ENCODE results near the gene TXNL4A. TPM values are rescaled to one million over a fixed set of nuclear protein-coding genes. Genes with fewer than 3 reads are reported as not detected.
"Not testable (repeated sequence)": the region's sequence is repeated elsewhere in the genome, so short reads cannot be mapped to it uniquely, and the experiment has no call there.

TXNL4A gene
- total RNA-seq, 6 experiments from 2014 or later = 18.5 to 53.9 (median 37.8) TPM

- ATAC-seq (no peak), DNase-seq (no peak)
- H3K36me3 ChIP-seq = no peaks in the 10 kb centered on the region
- H3K9me3 ChIP-seq = no peaks in the 10 kb centered on the region
- H3K27me3 ChIP-seq = no peaks in the 10 kb centered on the region
- intact Hi-C loops (cut with DNase I) = no loop called here
- H3K4me1 ChIP-seq = no peaks in the 10 kb centered on the region
- TF ChIP-seq CTCF (IDR thresholded peaks at IDR 0.05) (no peak), POLR2A (IDR thresholded peaks at IDR 0.05) (no peak)
- H3K4me3 ChIP-seq = no peak overlapping the region
- no peak overlapping the region for H3K27ac ChIP-seq
- WGBS (ENCODE audit: insufficient coverage, low coverage, low lambda C conversion rate, missing lambda C conversion rate) = 80% methylated on average over 5 of the region's 5 CpGs
These were observed 14.1 kb upstream of the TXNL4A start for GRCh38 chr18:80002468-80002867.

- H3K4me1 ChIP-seq = no peaks in the 10 kb centered on the region
- H3K4me3 ChIP-seq = no peak overlapping the region
- H3K9me3 ChIP-seq = no peaks in the 10 kb centered on the region
- ATAC-seq (no peak), DNase-seq (no peak)
- no peaks in the 10 kb centered on the region for H3K36me3 ChIP-seq
- H3K27me3 ChIP-seq = no peaks in the 10 kb centered on the region
- TF ChIP-seq CTCF (IDR thresholded peaks at IDR 0.05) = no peak
- no peak for TF ChIP-seq POLR2A (IDR thresholded peaks at IDR 0.05)
- 45% methylated on average over 2 of the region's 3 CpGs for WGBS (ENCODE audit: insufficient coverage, low coverage, low lambda C conversion rate, missing lambda C conversion rate)
- intact Hi-C loops (cut with DNase I) = no loop called here
- H3K27ac ChIP-seq = no peak overlapping the region
These were observed 12.5 kb upstream of the TXNL4A start for GRCh38 chr18:80000877-80001276.

- H3K36me3 ChIP-seq, H3K4me1 ChIP-seq, H3K27me3 ChIP-seq, H3K9me3 ChIP-seq, ATAC-seq, H3K27ac ChIP-seq, H3K4me3 ChIP-seq, DNase-seq: not testable (repeated sequence)
- intact Hi-C loops (cut with DNase I) = loop anchor here in 1 of 2 donors (10.0 kb wide), 1 partner anchor 315 kb away; no protein-coding TSS in a partner anchor
- WGBS (ENCODE audit: insufficient coverage, low coverage, low lambda C conversion rate, missing lambda C conversion rate) = 85% methylated on average over 2 of the region's 2 CpGs
These were observed 11.3 kb upstream of the TXNL4A start for GRCh38 chr18:79999701-80000100.

- no peak for TF ChIP-seq CTCF (IDR thresholded peaks at IDR 0.05)
- TF ChIP-seq POLR2A (IDR thresholded peaks at IDR 0.05) = no peak
- DNase-seq (no peak), ATAC-seq (no peak)
- Histone ChIP-seq H3K4me3 (no peak overlapping the region), H3K27ac (no peak overlapping the region), H3K36me3 (no peaks in the 10 kb centered on the region), H3K4me1 (peaks cover 0 to 16% (median 6%) of the 10 kb centered on the region in 4 donors), H3K9me3 (no peaks in the 10 kb centered on the region), H3K27me3 (no peaks in the 10 kb centered on the region)
- intact Hi-C loops (cut with DNase I) = loop anchor here in 1 of 2 donors (10.0 kb wide), 1 partner anchor 307 kb away; no protein-coding TSS in a partner anchor
- WGBS (ENCODE audit: insufficient coverage, low coverage, low lambda C conversion rate, missing lambda C conversion rate) = 78% methylated on average over 2 of the region's 2 CpGs
These were observed 3.1 kb upstream of the TXNL4A start for GRCh38 chr18:79991494-79991893.

- ATAC-seq = peak in 1 of 4 donors; percentile 13
- DNase-seq = no peak
- peaks cover 0 to 5% (median 0%) of the 10 kb centered on the region in 4 donors for H3K36me3 ChIP-seq
- peaks cover 0 to 21% (median 6%) of the 10 kb centered on the region in 4 donors for H3K4me1 ChIP-seq
- WGBS (ENCODE audit: insufficient coverage, low coverage, low lambda C conversion rate, missing lambda C conversion rate) = 51% methylated on average over 8 of the region's 14 CpGs
- H3K27me3 ChIP-seq = no peaks in the 10 kb centered on the region
- H3K9me3 ChIP-seq = no peaks in the 10 kb centered on the region
- TF ChIP-seq POLR2A (IDR thresholded peaks at IDR 0.05) (no peak), CTCF (IDR thresholded peaks at IDR 0.05) (no peak)
- peak overlapping the region; percentile 60 to 99 (median 93) for H3K4me3 ChIP-seq
- intact Hi-C loops (cut with DNase I) = loop anchor here in 1 of 2 donors (10.0 kb wide), 1 partner anchor 46 kb away; the partner anchor contains the start of gene RBFA
- H3K27ac ChIP-seq = peak overlapping the region in 2 of 3 donors; percentile 95 to 97
These were observed 783 bp upstream of the TXNL4A start for GRCh38 chr18:79989195-79989497.

All from right lobe of liver (tissue), 6 donors.